BJ (cell line): Measurements from ENCODE around the gene PCDHB8. TPM values are rescaled to one million over a fixed set of nuclear protein-coding genes. Genes with fewer than 3 reads are reported as not detected.
"Not testable (repeated sequence)": the region's sequence is repeated elsewhere in the genome, so short reads cannot be mapped to it uniquely, and the experiment has no call there.

Experiments used
- CTCF ChIA-PET: fragments of 350-600 bp; formaldehyde crosslinking; extraction: SDS; loops from one replicate; lab custom pipeline; 2021; ENCODE audit warnings: antibody characterized with exemption, inconsistent platforms; lab: Yijun Ruan, JAX
- POLR2A ChIA-PET: fragments of 300-600 bp; sonication (Branson Sonifier 250); formaldehyde crosslinking; extraction: SDS; loops from one replicate; lab custom pipeline; 2021; ENCODE audit warnings: antibody characterized with exemption; lab: Charles Lee
- DNase-seq: peaks from one replicate; pipeline ENCODE4 v3.0.0-alpha.2; 2011; ENCODE audit warnings: low read depth
- H3K27me3 ChIP-seq: 2 replicates; pipeline ENCODE4 v1.6.0; 2011; ENCODE audit warnings: low read length; ENCODE audit not compliant: control insufficient read depth, insufficient read depth
- H3K36me3 ChIP-seq: 2 replicates; pipeline ENCODE4 v1.5.1; 2011; ENCODE audit warnings: low read length; ENCODE audit not compliant: control insufficient read depth, insufficient read depth
- H3K4me3 ChIP-seq: 2 replicates; pipeline ENCODE4 v1.5.1; 2011; ENCODE audit warnings: low read depth, mild to moderate bottlenecking, control low read depth, low read length
- CTCF ChIP-seq: IDR thresholded peaks from 2 replicates; pipeline ENCODE4 v1.5.1; 2011; ENCODE audit warnings: low read depth, mild to moderate bottlenecking, control low read depth, inconsistent platforms, low read length, moderate library complexity; ENCODE audit not compliant: insufficient read depth
- polyA plus RNA-seq: library from polyadenylated mRNA; depleted of rRNA; stranded (reverse); fragments of >200 nt; gene quantifications from 2 replicates; pipeline ENCODE4 v1.2.3, GENCODE V29; 2011

The PCDHB8 gene
- polyA plus RNA-seq, 1 experiment = 0.11 TPM

- peak; percentile 51; the same call in 1 of the 2 replicates for TF ChIP-seq CTCF
- Histone ChIP-seq H3K36me3 (no peaks in the 10 kb centered on the region), H3K27me3 (no peaks in the 10 kb centered on the region), H3K4me3 (peak within 1 kb of the TSS; percentile 14; the same call in 1 of the 2 replicates)
- CTCF ChIA-PET = interaction anchor here (0.5 to 1.3 kb wide), 5 partner anchors 10 to 626 kb away, joined by 3 to 5 read pairs (median 4); partner anchors contain the start of genes PCDHB16 and PCDHB2
- DNase-seq = no peak
- POLR2A ChIA-PET = no interaction called here
Observed at GRCh38 chr5:141172381-141173204, 5.0 kb upstream of the PCDHB8 start, which contains the start of gene PCDHB7. TSS of gene PCDHB7 (plus strand) at chr5:141172644. CDS start at chr5:141172836, 192 bp downstream.

- H3K4me3 ChIP-seq, H3K27me3 ChIP-seq, DNase-seq, CTCF ChIA-PET, POLR2A ChIA-PET, H3K36me3 ChIP-seq: not testable (repeated sequence)
Observed at GRCh38 chr5:141174291-141175104, 3.1 kb upstream of the PCDHB8 start.

GRCh38 chr5:141175933-141176332 lies 1.7 kb upstream of the PCDHB8 start:
- Histone ChIP-seq H3K27me3 (no peaks in the 10 kb centered on the region), H3K4me3 (no peak overlapping the region), H3K36me3 (no peaks in the 10 kb centered on the region)
- CTCF ChIA-PET = no interaction called here
- no peak for DNase-seq
- no peak for TF ChIP-seq CTCF
- POLR2A ChIA-PET = no interaction called here

- CTCF ChIA-PET, H3K27me3 ChIP-seq, POLR2A ChIA-PET, DNase-seq, H3K4me3 ChIP-seq, H3K36me3 ChIP-seq: not testable (repeated sequence)
Observed at GRCh38 chr5:141179371-141179770, 1.8 kb downstream of the PCDHB8 start.

- H3K36me3 ChIP-seq, H3K4me3 ChIP-seq, CTCF ChIA-PET, H3K27me3 ChIP-seq, DNase-seq, POLR2A ChIA-PET: not testable (repeated sequence)
Observed at GRCh38 chr5:141179876-141180275, 2.3 kb downstream of the PCDHB8 start.

GRCh38 chr5:141180313-141180712 lies 2.7 kb downstream of the PCDHB8 start:
- TF ChIP-seq CTCF = no peak
- no peak overlapping the region for H3K4me3 ChIP-seq
- H3K27me3 ChIP-seq = no peaks in the 10 kb centered on the region
- ChIA-PET POLR2A (no interaction called here), CTCF (interaction anchor here (1.0 kb wide), 1 partner anchor 13 kb away, joined by 3 read pairs; no protein-coding TSS in a partner anchor)
- DNase-seq = no peak
- H3K36me3 ChIP-seq = no peaks in the 10 kb centered on the region
